GM19023 (cell line): ENCODE measurements around the gene DAP.
"Not testable (repeated sequence)": the region's sequence is repeated elsewhere in the genome, so short reads cannot be mapped to it uniquely, and the experiment has no call there.

ENCODE experiments used
- ATAC-seq: cut with Tn5 transposase; IDR thresholded peaks from one replicate; pipeline ENCODE4 v1.9.1; 2021; ENCODE audit warnings: mild to moderate bottlenecking, moderate library complexity; ENCODE audit not compliant: unreplicated experiment

Gene DAP, protein sequence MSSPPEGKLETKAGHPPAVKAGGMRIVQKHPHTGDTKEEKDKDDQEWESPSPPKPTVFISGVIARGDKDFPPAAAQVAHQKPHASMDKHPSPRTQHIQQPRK

DNA sequence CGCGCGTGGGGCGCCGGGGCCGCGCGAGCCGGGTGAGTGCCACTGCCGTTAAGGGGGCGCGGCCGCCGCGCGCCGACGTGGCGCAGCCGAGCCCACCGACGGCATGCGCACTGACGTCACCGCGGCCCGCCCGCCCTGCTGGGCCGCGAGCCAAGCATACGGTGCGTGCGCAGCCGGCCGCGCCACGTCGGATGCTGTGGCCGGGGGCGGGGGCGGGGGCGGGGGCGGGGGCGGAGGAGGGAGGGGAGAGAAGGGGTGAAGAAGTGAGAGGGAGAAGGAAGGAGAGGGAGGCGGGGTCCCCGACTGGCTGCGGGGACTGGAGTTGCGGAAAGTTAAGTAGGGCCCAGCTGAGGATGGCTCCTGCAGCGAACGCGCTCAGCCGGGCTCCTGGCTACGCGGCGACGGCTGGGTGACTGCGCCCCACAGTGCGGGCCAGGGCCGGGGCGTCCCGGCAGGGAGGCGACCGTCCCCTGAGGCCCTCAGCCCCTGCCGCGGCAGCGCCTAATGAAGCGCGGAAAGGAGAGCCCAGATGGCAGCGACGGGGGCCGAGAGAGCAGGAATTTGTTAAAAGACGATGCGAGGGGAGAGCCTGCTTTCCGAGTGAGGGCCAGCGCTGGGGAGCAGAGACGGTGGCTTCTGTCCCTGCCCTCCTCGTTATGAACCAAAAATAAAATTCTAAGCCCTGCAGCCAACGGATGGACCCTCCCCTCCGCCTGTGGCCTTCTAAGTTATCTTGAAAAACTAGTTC lies at the start of gene DAP:
Gene DAP, minus strand, starts transcription at position 50 of the 748 bp plus-strand sequence. CDS start 166 bp downstream, outside the sequence.
- peak; percentile 83 for ATAC-seq

DNA sequence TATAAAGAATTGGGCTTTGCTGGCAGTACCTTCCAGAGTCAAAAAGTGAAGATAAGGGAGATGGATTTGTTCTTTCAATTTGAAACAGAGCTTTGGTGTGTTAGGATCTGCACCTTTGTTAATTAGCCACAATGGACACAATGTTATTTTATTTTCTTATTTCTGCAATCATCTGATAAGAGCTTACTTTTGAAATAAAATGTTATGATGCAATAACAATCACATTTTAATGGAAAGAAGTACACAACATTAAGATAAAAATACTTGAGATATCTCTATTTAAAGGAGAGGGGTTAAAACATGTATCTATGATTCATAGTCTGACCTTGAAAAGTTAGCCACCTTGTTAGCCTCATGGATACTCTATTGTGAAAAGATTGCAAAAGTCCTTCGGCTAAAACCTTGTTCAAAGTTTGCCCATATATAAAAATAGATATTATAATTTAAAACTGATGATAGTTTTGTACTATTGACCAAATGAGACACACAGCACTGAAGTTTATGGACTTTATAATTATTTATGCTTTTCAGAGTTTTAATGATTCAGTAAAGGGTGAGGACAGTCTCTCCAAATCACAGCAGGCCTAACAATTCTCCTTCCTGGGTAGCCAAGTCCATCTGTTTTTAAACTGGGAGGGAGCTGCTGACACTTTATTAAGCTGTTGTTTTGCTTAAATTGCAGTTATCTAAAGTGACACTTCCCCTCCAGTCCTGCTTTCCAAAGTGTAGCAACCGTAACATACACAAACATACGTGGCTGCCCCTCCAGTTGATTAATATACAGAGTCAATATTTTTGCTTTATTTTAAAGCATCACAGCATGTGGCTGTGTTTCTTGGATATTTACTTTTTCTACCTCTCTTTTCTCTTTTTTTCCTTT lies 47.6 kb upstream of the DAP start:
- no peak for ATAC-seq

DNA sequence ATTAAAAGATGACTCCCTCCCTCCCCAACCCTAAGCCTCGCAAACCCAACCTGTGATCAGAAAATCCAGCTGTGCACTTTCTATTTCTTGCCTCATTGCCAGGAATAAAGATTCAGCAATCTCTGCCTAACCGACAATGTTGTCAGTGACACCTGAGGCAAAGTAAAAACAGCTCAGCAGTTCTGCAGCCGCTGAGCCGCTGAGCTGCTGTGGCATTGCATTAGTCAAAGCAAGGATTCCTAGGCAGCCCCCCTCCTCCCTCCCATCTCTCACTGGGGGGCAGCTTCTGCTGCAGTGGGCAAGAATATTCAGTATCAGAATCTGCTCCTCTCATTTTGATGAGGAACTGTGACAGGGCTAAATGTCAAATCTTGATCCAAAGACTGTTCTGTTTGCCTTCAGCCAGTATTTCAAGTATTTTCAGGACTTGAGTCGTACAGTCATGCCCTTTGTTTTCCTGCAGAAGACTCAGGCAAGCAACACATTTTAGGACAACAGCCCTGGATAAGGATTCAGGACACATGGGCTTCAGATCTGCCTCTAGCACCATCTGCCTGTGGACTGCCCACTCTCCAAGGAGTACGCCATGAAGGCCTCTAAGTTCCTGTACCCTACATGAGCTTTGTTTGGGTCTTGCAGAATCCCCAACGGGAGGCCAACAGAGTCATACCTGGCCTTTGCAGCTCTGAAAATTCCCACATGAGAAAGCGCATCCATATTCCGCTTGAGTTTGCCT lies 41.1 kb upstream of the DAP start:
- no peak for ATAC-seq

DNA sequence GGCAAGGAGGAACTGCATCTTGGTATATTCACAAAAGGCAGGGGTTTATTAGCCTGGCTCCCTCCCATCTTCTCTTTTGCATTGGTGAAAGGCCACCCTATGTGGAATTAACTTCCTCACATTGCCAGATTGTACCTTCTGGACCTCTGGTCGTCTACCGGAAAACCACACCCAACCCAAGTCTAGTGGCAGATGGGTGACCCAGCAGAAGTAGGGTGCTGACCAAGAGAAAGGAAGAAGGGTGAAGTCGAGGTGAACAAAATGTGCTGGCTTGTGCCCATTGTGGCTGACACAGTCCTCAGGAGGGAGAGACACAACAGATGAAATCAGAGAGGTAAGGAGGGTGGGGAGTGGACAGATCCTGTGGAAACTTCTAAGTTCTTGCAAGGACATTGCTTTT lies 39.8 kb upstream of the DAP start:
- no peak for ATAC-seq

DNA sequence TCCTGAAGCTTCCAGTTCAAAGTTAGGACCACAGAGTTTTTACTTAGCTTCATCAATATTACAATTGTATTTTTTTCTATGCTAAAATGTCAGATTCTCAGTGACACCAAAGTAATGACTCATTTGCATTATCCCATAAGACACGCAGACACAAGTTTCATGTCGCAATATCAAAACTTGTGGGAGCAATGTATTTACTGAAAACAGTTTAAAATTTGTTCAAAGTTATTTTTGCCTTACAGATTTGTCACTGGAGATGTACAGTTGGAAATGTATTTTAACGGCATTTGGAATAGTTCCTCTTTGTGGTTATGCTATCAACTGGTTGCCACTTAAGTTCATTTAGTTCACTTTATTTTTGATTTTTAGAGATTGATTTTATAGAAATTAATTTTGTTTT lies 36.2 kb upstream of the DAP start:
- no peak for ATAC-seq

DNA sequence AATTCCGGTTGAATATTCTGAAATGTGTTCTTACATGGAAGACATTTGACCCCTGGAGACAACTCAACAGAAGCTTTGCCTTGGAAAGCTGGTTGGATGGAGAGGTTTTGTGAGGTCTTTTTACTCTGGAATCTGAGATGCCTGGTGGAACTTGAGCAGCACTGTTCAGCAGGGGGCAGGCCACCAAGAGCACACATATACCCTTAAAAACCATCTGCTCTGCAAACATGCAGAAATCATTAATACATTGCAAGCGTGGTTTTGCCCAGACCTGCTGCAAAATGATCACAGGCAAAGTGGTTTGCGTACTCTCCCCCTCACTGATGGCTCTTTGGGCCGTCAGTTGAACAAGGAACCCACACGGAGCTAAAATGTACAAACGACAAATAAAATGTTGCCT lies 32.8 kb upstream of the DAP start:
- ATAC-seq: no peak

DNA sequence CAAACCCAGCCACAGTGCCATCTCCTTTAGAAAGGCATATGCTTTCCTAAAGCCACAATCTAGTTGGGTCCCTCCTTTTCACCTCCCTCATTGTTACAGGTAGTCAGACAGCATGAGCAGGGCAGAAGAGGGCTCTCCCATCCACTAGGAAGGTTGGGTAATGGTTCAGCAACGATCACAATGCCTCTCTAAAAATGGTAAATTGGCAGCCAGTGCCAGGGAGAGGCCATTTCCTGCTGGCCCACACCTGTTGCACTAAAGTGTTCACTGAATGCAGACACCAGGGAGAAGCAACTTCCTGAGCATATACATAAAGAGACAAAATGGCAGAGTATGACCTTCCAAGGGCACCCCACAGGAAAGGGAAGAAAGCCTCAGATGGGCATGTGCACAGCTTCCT lies 31.3 kb upstream of the DAP start:
- ATAC-seq: no peak

DNA sequence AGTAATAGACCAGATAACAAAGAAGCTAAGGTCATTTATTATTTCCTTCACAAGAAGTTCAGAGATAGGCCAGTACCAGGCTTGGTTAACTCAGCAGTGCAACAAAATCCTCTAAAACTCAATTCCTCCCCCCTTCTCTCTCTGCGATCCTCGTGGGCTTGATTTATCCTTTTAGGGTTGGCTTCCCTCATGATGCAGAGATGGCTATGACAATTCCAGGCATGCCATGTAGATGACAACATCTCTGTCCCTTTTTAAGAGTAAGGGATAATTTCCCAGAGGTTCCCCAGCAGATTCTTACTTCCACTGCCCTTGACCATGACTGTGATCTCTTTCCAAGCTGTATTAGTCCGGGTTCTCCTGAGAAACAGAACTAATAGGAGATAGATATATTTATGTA lies 28.7 kb upstream of the DAP start:
- no peak for ATAC-seq

DNA sequence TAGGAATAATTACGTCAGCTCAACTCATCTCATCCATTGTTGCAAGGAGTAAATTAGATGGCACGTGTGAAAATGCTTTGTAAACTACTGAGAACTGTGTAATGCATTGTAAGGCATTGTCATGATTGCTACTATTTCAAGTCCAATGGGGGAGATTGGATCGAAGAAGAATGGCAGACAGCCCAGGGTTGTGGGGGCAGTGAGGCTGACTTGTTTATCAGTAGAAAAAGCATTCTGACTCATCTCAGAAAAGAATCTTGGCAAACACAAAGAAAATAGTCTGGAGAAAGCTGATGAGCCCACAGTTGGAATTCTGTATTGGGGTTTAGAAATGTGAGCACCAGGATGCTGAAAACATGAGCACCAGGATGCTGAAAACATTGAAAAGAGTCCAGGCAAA lies 28.0 kb upstream of the DAP start:
- ATAC-seq: no peak

DNA sequence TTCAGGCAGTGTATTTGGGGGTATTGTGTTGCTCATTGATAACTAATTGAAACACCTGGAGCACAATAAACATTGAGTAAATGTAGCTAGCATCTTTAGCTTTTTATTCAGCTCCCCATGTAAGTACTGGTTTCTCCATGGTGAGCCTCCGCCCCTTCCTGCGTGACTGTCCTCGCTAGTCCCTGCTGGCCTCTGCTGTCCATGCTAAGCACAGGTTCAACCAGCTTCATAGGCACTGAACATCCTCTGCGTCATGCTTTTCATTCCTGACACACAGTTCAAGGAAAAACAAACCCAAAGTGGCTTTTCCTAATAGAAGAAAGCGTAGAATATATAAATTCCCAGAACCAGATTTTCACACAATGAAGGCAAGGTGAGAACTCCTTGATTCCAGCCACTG lies 27.3 kb upstream of the DAP start:
- no peak for ATAC-seq

DNA sequence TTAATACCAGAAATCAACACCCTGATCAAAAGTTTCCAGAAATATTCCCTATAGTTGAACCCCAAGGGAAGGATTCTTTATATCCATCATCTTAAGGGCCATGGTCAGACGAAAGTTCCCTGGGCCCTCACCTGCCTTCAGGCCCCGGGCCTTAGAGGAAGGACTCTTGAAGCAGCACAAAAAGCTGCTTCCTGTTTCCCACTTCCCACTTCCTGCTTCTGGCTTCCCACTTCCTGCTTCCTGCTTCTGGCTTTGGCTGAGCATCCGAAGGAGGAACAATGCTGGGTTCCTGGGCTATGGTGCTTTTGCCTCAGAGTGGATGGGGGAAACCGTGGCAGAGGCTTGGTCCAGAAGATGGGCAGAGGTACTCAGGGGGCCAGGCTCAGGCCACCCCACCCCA lies 25.8 kb upstream of the DAP start:
- ATAC-seq: no peak

DNA sequence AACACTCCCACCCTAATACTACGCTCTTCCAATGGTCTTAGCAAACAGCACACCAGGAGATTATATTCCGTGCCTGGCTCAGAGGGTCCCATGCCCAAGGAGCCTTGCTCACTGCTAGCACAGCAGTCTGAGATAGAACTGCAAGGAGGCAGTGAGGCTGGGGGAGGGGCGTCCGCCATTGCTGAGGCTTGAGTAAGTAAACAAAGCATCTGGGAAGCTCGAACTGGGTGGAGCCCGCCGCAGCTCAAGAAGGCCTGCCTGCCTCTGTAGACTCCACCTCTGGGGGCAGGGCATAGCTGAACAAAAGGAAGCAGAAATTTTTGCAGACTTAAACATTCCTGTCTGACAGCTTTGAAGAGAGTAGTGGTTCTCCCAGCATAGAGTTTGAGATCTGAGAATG lies 19.2 kb upstream of the DAP start:
- not testable (repeated sequence) for ATAC-seq

DNA sequence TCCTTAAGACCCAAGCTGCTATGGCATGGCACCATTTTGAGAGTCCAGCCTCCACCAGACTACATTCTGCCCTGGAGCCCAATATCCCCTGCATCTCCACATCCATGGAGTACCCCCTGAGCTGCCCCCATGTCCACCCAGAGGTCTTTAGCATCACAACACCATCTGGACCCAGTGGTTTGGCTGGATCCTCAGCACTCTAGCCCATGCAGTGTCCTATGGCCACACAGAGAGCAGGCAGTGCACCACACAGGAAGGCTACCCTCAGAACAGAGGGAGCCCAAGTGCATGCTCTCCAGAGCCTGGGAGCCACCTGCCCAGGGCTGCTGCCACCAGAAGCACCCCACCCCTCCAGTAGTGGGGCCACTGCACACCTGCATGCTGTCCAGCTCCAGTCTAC lies 18.6 kb upstream of the DAP start:
- ATAC-seq: no peak

DNA sequence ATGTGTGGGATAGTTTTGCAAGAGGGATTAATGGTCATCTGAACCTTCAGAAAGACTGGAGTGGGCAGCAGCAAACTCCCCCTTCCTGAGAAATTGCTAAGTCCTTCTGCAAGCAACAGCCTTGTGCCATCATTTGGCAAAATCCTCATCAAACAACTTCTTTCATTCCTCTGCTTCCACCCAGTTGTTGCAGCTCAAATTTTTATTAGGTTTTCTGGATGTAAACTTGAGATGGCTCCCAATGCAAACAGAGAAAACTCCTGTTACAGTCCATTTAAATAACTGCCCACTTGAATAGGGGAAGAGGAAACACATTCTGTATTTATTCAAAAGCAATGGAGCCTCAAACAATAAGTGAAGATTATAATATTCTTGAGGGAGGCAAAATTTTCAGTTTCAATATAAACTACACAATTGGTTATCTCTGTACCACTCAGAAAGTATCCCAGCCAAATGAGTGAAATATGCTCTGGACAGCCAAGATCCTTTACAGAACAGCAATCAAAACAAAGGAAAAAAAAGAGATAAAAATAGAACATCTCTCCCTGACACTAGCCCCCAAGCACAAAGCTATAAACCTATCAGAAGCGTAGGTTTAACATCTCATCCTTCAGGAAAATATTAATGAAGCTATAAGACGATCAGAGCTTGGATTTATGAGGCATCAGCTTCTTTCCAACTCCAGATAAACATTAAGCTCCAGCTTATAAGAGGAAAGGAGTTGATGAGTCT lies 17.3 kb upstream of the DAP start:
- no peak for ATAC-seq

DNA sequence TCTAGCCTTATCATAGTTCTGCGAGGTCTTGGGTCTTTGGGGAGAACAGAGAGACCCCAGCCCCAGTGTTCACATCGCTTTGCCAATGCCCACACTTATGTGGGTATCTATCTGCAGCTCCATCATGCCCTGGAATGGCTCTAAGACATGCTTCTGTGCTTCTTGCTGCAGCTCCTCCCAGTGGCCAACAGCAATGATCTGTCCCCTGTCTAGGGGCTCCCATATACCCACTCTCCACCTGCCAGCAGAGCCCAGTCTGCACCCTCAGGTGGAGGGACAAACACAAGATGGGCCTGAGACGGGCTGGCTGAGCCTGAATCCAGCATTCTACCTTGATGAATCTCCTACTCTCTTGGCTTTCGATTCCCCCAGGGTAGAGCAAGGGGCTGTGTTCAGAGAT lies 14.6 kb upstream of the DAP start:
- no peak for ATAC-seq

DNA sequence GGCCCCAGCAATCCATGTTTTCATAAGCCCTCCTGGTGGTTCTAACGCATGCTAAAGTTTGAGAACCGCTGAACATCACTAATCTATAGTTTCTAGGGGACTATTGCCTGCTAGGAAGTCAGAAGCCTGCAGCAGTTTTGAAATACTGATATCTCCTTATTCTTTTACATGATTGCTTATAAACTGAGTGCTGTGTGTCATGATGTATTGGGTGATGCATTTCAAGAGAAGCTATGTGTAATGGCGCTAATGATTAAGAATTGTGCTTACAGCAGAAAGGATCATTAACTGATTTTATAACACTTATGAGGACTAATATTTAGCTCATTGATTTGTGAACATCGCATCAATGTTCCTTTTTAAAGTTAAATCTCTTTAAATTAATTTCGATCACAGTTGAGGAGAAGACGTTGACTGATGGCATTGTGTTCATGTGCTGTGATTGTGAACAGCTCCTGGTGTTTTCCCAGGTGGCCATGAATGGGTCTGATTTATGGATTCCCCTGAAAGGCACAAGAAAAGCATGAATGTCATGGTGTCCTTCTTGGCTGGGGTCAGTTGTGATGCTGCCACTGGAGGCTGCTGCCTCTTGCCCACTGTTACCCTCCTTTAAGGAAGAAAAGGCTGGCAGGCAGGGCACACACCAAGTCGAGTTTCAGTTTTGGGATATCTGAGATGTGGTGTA lies 12.0 kb upstream of the DAP start:
- ATAC-seq: no peak

DNA sequence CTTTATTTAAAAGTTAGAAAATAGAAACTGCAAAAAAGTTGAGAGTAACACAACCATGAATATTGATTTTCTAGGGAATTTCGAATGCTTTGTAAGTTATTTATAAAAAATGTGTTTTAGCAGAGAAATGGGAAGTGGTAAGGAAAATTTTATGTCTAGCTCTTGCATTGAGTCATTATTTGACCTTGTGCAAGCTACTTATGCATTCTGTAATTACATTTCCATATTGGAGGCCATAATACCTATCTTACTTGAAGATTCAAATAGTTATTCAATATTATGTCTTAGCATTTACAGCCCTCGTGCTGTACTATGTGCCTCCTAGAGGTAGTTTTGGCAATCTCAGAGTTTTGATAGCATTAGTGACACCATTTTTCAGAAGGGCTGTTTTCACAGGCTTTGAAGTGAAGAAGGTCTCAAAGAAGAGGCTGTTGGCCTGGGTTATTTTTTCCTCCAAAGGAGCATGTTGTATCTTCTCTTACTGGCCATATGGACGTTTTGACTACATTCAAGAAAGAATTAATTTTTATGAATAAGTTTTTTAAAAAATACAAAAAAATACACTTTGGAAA lies 7.4 kb upstream of the DAP start:
- ATAC-seq: no peak

DNA sequence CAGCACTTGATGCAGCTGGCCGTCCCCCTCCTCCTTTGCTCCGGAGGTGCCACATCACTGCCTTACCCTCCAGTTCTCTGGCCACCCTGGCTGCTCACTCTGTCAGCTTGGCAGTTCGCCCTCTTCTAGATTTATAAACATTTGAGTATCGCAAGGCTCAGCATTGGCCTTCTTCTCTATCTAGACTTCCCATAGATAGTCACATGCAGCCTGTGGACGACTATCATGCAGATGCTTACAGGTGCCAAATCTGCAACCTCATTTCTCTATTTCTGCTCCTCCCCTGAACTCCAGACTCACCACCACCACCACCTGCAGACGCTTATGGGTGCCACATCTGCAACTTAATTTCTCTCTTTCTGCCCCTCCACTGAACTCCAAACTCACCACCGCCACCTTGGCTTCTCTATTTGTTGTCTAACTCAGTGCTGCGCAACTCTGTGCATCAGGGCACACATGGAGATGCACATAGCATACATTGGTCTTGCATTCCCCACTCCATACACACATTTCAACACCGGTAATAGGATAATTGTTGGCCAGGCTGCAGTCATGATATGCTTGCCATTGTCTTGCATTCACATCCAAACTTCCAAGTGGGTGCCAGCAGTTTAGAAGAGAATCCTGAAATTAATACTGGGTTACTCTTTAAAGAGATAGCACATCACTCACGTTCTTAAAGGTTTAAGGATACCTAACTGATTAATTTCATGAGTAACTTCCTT lies 1.9 kb upstream of the DAP start:
- ATAC-seq: no peak
